GM19468 (cell line): ENCODE measurements around the gene PCDHA13.
"Not testable (repeated sequence)": the region's sequence is repeated elsewhere in the genome, so short reads cannot be mapped to it uniquely, and the experiment has no call there.

ENCODE experiments used
- ATAC-seq: cut with Tn5 transposase; IDR thresholded peaks from one replicate; pipeline ENCODE4 v1.9.1; 2021; ENCODE audit warnings: mild to moderate bottlenecking, moderate library complexity, moderate number of reproducible peaks; ENCODE audit not compliant: unreplicated experiment; ENCODE audit errors: extremely low read depth

Gene PCDHA13

GRCh38 chr5:140868721-140869554 lies 13.0 kb upstream of the PCDHA13 start, which contains the start of gene PCDHA11:
PCDHA11 (plus strand) TSS chr5:140868957; CDS start chr5:140869104, 147 bp downstream.
- ATAC-seq, result no peak

GRCh38 chr5:140869555-140869886 lies 12.4 kb upstream of the PCDHA13 start:
- ATAC-seq, result no peak

DNA sequence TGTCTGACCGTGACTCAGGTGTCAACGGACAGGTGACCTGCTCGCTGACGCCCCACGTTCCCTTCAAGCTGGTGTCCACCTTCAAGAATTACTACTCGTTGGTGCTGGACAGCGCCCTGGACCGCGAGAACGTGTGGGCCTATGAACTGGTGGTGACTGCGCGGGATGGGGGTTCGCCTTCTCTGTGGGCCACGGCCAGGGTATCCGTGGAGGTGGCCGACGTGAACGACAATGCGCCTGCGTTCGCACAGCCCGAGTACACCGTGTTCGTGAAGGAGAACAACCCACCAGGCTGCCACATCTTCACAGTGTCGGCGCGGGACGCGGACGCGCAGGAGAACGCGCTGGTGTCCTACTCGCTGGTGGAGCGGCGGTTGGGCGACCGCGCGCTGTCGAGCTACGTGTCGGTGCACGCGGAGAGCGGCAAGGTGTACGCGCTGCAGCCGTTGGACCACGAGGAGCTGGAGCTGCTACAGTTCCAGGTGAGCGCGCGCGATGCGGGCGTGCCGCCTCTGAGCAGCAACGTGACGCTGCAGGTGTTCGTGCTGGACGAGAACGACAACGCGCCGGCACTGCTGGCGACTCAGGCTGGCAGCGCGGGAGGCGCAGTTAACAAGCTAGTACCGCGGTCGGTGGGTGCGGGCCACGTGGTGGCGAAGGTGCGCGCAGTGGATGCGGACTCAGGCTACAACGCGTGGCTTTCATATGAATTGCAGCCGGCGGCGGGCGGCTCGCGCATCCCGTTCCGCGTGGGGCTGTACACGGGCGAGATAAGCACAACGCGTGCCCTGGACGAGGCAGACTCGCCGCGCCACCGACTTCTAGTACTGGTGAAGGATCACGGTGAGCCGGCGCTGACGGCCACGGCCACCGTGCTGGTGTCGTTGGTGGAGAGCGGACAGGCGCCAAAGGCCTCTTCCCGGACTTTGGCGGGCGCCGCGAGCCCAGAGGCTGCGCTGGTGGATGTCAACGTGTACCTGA lies 11.4 kb upstream of the PCDHA13 start:
- ATAC-seq, result no peak

- no peak for ATAC-seq
Measured at GRCh38 chr5:140875085-140876065, 6.5 kb upstream of the PCDHA13 start, which contains the start of gene PCDHA12. PCDHA12 (plus strand) TSS chr5:140875308; CDS start chr5:140875473, 165 bp downstream.

DNA sequence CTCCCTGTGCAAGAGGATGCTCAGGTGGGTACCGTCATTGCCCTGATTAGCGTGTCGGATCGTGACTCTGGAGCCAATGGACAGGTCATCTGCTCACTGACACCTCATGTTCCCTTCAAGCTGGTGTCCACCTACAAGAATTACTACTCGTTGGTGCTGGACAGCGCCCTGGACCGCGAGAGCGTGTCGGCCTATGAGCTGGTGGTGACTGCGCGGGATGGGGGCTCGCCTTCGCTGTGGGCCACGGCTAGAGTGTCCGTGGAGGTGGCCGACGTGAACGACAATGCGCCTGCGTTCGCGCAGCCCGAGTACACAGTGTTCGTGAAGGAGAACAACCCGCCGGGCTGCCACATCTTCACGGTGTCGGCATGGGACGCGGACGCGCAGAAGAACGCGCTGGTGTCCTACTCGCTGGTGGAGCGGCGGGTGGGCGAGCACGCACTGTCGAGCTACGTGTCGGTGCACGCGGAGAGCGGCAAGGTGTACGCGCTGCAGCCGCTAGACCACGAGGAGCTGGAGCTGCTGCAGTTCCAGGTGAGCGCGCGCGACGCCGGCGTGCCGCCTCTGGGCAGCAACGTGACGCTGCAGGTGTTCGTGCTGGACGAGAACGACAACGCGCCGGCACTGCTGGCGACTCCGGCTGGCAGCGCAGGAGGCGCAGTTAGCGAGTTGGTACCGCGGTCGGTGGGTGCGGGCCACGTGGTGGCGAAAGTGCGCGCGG lies 5.2 kb upstream of the PCDHA13 start:
- not testable (repeated sequence) for ATAC-seq

DNA sequence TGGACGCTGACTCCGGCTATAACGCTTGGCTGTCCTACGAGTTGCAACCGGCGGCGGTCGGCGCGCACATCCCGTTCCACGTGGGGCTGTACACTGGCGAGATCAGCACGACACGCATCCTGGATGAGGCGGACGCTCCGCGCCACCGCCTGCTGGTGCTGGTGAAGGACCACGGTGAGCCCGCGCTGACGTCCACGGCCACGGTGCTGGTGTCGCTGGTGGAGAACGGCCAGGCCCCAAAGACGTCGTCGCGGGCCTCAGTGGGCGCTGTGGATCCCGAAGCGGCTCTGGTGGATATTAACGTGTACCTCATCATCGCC lies 4.7 kb upstream of the PCDHA13 start:
- ATAC-seq, result no peak

GRCh38 chr5:140882591-140882899 lies 621 bp downstream of the PCDHA13 start:
- ATAC-seq, result no peak

GRCh38 chr5:140883373-140883772 lies 1.4 kb downstream of the PCDHA13 start:
- no peak for ATAC-seq

- no peak for ATAC-seq
Measured at GRCh38 chr5:140883927-140884697, 2.2 kb downstream of the PCDHA13 start.

DNA sequence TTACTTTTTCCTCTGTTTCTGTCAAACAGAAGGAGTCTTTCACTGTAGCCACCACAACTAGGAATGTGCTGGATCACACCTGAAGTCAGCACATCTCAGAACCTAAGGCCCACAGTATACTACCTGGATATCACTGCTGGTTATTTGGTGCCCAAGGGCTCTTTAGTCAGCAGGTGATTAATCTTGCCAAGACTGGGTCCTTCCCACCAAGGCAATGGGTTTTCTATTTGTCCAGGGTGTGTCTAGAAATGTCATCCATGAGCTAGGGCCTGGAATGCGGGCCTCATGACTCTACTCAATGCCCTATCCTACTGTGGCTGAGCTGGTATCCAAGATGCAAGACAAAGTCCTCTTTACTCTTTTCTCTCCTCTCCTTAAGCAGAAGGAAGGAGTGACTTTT lies 34.4 kb downstream of the PCDHA13 start:
- no peak for ATAC-seq

DNA sequence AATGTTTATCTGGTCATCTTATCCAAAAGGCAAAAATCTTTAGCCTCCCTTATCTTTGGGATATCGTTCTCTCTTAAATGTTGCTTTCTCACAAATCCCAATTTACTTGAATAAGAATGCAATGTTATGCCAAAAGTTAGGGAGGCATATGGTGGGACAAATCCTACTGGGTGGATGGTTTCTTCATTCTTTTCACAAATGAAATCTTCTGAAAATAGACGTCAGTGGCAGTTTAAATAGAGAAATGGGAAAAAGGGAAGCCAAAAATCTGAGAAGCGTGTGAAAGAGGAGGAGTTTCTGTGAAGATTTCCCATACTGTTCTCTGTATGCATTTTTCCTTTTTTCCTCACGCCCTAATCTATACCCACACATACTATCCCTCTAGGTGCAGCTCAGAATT lies 41.7 kb downstream of the PCDHA13 start:
- no peak for ATAC-seq

DNA sequence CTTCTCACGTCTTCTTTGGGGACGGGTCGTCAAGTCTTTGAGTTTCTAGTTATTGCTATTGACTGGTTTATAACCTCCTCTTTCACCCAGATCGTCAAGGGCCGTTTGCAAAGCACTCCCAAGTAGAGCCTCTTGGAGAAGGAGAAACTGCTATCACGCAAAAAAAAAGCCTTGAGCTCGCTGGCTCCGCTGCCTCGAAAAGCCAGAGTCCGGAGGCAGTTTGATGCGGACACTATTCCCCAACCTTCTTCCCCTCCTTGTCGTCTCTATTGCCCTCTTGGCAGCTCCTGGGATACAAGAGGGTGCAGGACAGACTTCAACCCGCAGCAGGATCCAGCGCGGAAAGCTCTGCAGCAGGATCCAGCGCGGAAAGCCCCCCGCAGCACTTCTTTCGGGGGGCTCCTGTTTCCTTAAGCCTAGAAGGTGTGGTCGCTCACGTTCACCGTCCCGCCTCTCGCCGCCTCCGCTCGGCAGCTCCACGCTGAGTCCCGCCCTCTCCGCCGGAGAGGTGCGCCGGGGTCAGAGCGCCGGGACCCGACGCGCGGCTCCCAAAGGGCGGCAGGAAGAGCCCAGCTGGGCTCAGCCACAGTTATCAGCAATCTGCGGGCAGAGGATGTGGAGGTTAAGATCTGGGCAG lies 44.0 kb downstream of the PCDHA13 start, which contains the start of gene PCDHAC1:
PCDHAC1 (plus strand) TSS at position 494 of the 637 bp plus-strand sequence. CDS start 594 bp downstream, outside the sequence.
- ATAC-seq, result no peak

DNA sequence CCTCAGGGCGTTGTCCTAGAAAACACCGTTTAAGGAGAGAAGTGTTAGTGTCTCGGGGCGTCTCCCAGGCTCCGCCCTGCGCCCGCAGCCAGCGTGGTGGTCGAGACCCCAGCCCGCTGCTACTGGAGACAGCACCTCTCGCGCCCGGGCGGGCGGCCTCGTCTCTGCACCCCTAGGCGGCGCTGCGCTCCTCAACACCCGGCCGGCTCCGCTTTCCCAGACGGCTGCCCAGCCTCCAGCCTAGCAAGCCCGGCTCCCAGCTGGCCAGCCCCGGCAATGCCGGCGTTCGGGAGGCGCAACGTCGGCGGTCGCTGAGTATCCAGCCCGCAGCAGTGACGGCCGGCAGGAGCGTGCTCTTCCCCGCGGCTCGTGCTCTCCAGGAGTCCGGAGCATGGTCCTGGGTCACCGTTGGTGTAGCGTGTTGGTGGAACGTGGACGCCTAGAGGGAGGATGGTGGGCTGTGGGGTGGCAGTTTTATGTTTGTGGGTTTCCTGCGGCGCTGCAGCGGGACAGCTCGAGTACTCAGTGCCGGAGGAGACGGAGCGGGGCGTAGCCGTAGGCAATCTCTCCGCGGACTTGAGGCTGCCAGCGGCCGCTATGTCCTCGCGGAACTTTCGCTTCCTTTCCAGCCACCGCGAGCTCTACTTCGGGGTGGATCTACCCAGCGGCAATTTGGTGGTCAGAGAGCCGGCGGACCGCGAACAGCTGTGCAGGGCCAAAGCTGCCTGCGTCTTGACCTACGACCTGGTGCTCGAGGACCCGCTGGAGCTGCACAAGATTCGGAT lies 44.7 kb downstream of the PCDHA13 start:
- no peak for ATAC-seq

DNA sequence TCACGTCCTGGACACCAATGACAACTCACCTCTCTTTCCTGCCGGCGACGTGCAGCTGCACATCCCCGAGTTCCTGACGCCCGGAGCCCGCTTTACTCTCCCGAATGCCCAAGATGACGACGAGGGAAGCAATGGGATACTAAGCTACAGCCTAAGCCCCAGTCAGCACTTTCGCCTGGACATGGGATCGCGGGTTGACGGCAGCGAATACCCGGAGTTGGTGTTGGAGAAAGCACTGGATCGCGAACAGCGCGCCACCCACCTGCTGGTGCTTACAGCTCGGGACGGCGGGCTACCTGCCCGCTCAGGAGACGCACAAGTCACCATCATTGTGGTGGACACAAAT lies 45.3 kb downstream of the PCDHA13 start:
- ATAC-seq, result no peak
